Measurements from ENCODE around the gene KIF13A. TPM values are rescaled to one million over a fixed set of nuclear protein-coding genes. Genes with fewer than 3 reads are reported as not detected.
"Not testable (repeated sequence)": the region's sequence is repeated elsewhere in the genome, so short reads cannot be mapped to it uniquely, and the experiment has no call there.

The KIF13A gene
- total RNA-seq, 2 donors from 2014 or later = 36.8 to 57.5 TPM

- Histone ChIP-seq H3K27ac (no peak overlapping the region), H3K27me3 (replicated peaks; ENCODE audit: insufficient read depth) (no peaks in the 10 kb centered on the region), H3K4me3 (no peak overlapping the region), H3K9me3 (no peaks in the 10 kb centered on the region), H3K4me1 (replicated peaks) (no peaks in the 10 kb centered on the region), H3K36me3 (no peaks in the 10 kb centered on the region)
- DNase-seq (ENCODE audit: low spot score) = no peak
- intact Hi-C loops (cut with DNase I) = no loop called here
- TF ChIP-seq CTCF (IDR thresholded peaks at IDR 0.05) = no peak
- no peak for TF ChIP-seq POLR2A (IDR thresholded peaks at IDR 0.05)
- no peak for TF ChIP-seq POLR2AphosphoS5 (IDR thresholded peaks at IDR 0.05)
Measured at GRCh38 chr6:17858584-17858983, 128.9 kb downstream of the KIF13A start.

- intact Hi-C loops (cut with DNase I) = not testable (repeated sequence)
Measured at GRCh38 chr6:17857188-17857587, 130.2 kb downstream of the KIF13A start.

GRCh38 chr6:17856306-17856705 lies 131.1 kb downstream of the KIF13A start:
- WGBS = 91% methylated on average over 3 of the region's 3 CpGs
- Histone ChIP-seq H3K36me3 (no peaks in the 10 kb centered on the region), H3K4me1 (replicated peaks) (peaks cover 11% of the 10 kb centered on the region), H3K27ac (no peak overlapping the region), H3K4me3 (no peak overlapping the region), H3K9me3 (no peaks in the 10 kb centered on the region), H3K27me3 (replicated peaks; ENCODE audit: insufficient read depth) (no peaks in the 10 kb centered on the region)
- no peak for DNase-seq (ENCODE audit: low spot score)
- no peak for TF ChIP-seq POLR2AphosphoS5 (IDR thresholded peaks at IDR 0.05)
- no peak for TF ChIP-seq POLR2A (IDR thresholded peaks at IDR 0.05)
- TF ChIP-seq CTCF (IDR thresholded peaks at IDR 0.05) = no peak
- intact Hi-C loops (cut with DNase I) = no loop called here

More at GRCh38 chr6:17857188-17857587, 130.2 kb downstream of the KIF13A start:
- not testable (repeated sequence) for H3K9me3 ChIP-seq; H3K27me3 ChIP-seq (replicated peaks; ENCODE audit: insufficient read depth); H3K36me3 ChIP-seq; H3K4me3 ChIP-seq; H3K4me1 ChIP-seq (replicated peaks); DNase-seq (ENCODE audit: low spot score); H3K27ac ChIP-seq
- WGBS = 87% methylated on average over 7 of the region's 7 CpGs

GRCh38 chr6:17855381-17855780 lies 132.1 kb downstream of the KIF13A start:
- H3K27ac ChIP-seq = no peak overlapping the region
- TF ChIP-seq POLR2A (IDR thresholded peaks at IDR 0.05) (no peak), POLR2AphosphoS5 (IDR thresholded peaks at IDR 0.05) (no peak), CTCF (IDR thresholded peaks at IDR 0.05) (no peak)
- DNase-seq (ENCODE audit: low spot score) = no peak
- no peak overlapping the region for H3K4me3 ChIP-seq
- no peaks in the 10 kb centered on the region for H3K36me3 ChIP-seq
- WGBS = 94% methylated on average over 2 of the region's 2 CpGs
- H3K4me1 ChIP-seq (replicated peaks) = peaks cover 14% of the 10 kb centered on the region
- no peaks in the 10 kb centered on the region for H3K9me3 ChIP-seq
- intact Hi-C loops (cut with DNase I) = no loop called here
- no peaks in the 10 kb centered on the region for H3K27me3 ChIP-seq (replicated peaks; ENCODE audit: insufficient read depth)

GRCh38 chr6:17853533-17853932 lies 133.9 kb downstream of the KIF13A start:
- no peak overlapping the region for H3K27ac ChIP-seq
- intact Hi-C loops (cut with DNase I) = no loop called here
- 90% methylated on average over 2 of the region's 2 CpGs for WGBS
- H3K9me3 ChIP-seq = no peaks in the 10 kb centered on the region
- H3K4me1 ChIP-seq (replicated peaks) = peaks cover 14% of the 10 kb centered on the region
- no peaks in the 10 kb centered on the region for H3K27me3 ChIP-seq (replicated peaks; ENCODE audit: insufficient read depth)
- TF ChIP-seq CTCF (IDR thresholded peaks at IDR 0.05) (no peak), POLR2AphosphoS5 (IDR thresholded peaks at IDR 0.05) (no peak), POLR2A (IDR thresholded peaks at IDR 0.05) (no peak)
- no peaks in the 10 kb centered on the region for H3K36me3 ChIP-seq
- no peak overlapping the region for H3K4me3 ChIP-seq
- DNase-seq (ENCODE audit: low spot score) = no peak

Data from prostate gland (tissue), 2 donors.